ENCODE data around the gene EIF2D.

EIF2D gene

GRCh38 chr1:206593351-206593925 is 18.8 kb downstream of the EIF2D start:
- no peak for TF ChIP-seq EGR1 (IDR thresholded peaks at IDR 0.05)
- TF ChIP-seq ZBTB7A (IDR thresholded peaks at IDR 0.05; ENCODE audit: low read depth) = no peak
- no peak for TF ChIP-seq RAD21 (IDR thresholded peaks at IDR 0.05; ENCODE audit: low read depth)
- TF ChIP-seq MAX (IDR thresholded peaks at IDR 0.05) = no peak
- TF ChIP-seq REST (IDR thresholded peaks at IDR 0.05; ENCODE audit: low read depth) = no peak
- no peak for TF ChIP-seq FOXM1 (IDR thresholded peaks at IDR 0.05; ENCODE audit: borderline replicate concordance, low read depth)
- TF ChIP-seq TCF12 (IDR thresholded peaks at IDR 0.05; ENCODE audit: low read depth) = no peak

GRCh38 chr1:206591696-206592095 is 20.6 kb downstream of the EIF2D start:
- TF ChIP-seq YY1 (IDR thresholded peaks at IDR 0.05; ENCODE audit: low read depth) (no peak), NFIC (IDR thresholded peaks at IDR 0.05) (no peak), RAD21 (IDR thresholded peaks at IDR 0.05; ENCODE audit: low read depth) (no peak), TEAD4 (IDR thresholded peaks at IDR 0.05) (no peak), TCF12 (IDR thresholded peaks at IDR 0.05; ENCODE audit: low read depth) (no peak), EGR1 (IDR thresholded peaks at IDR 0.05) (no peak), CREB1 (IDR thresholded peaks at IDR 0.05; ENCODE audit: low read depth) (no peak), USF1 (IDR thresholded peaks at IDR 0.05) (no peak), MAX (IDR thresholded peaks at IDR 0.05) (no peak), TAF1 (IDR thresholded peaks at IDR 0.05; ENCODE audit: low read depth) (no peak), EP300 (IDR thresholded peaks at IDR 0.05; ENCODE audit: borderline replicate concordance) (no peak)

- TF ChIP-seq FOXM1 (IDR thresholded peaks at IDR 0.05; ENCODE audit: borderline replicate concordance, low read depth) (no peak), TCF12 (IDR thresholded peaks at IDR 0.05; ENCODE audit: low read depth) (no peak), NFIC (IDR thresholded peaks at IDR 0.05) (no peak), YY1 (IDR thresholded peaks at IDR 0.05; ENCODE audit: low read depth) (no peak), EGR1 (IDR thresholded peaks at IDR 0.05) (no peak), RAD21 (IDR thresholded peaks at IDR 0.05; ENCODE audit: low read depth) (no peak), USF1 (IDR thresholded peaks at IDR 0.05) (no peak), MAX (IDR thresholded peaks at IDR 0.05) (no peak), TEAD4 (IDR thresholded peaks at IDR 0.05) (no peak), EP300 (IDR thresholded peaks at IDR 0.05; ENCODE audit: borderline replicate concordance) (no peak), REST (IDR thresholded peaks at IDR 0.05; ENCODE audit: low read depth) (no peak), ZBTB7A (IDR thresholded peaks at IDR 0.05; ENCODE audit: low read depth) (no peak), CEBPB (IDR thresholded peaks at IDR 0.05) (no peak), TAF1 (IDR thresholded peaks at IDR 0.05; ENCODE audit: low read depth) (no peak), CREB1 (IDR thresholded peaks at IDR 0.05; ENCODE audit: low read depth) (no peak)
Measured at GRCh38 chr1:206591226-206591625, 21.0 kb downstream of the EIF2D start.

- TF ChIP-seq NFIC (IDR thresholded peaks at IDR 0.05) (no peak), RAD21 (IDR thresholded peaks at IDR 0.05; ENCODE audit: low read depth) (0 out of 2 replicates have a peak, but pooled peaks have one; percentile 2)
Measured at GRCh38 chr1:206590025-206590758, 22.1 kb downstream of the EIF2D start.

- no peak for TF ChIP-seq REST (IDR thresholded peaks at IDR 0.05; ENCODE audit: low read depth)
- no peak for TF ChIP-seq FOXM1 (IDR thresholded peaks at IDR 0.05; ENCODE audit: borderline replicate concordance, low read depth)
- no peak for TF ChIP-seq CREB1 (IDR thresholded peaks at IDR 0.05; ENCODE audit: low read depth)
- no peak for TF ChIP-seq ZBTB7A (IDR thresholded peaks at IDR 0.05; ENCODE audit: low read depth)
- no peak for TF ChIP-seq TAF1 (IDR thresholded peaks at IDR 0.05; ENCODE audit: low read depth)
- no peak for TF ChIP-seq EP300 (IDR thresholded peaks at IDR 0.05; ENCODE audit: borderline replicate concordance)
- TF ChIP-seq CEBPB (IDR thresholded peaks at IDR 0.05) = no peak
- no peak for TF ChIP-seq NFIC (IDR thresholded peaks at IDR 0.05)
Measured at GRCh38 chr1:206589206-206589605, 23.1 kb downstream of the EIF2D start.
